HFFc6 (cell line): ENCODE data around the gene ABTB2. TPM values are rescaled to one million over a fixed set of nuclear protein-coding genes. Genes with fewer than 3 reads are reported as not detected.

Experiments
- DNase-seq: peaks from one replicate; pipeline ENCODE4 v3.0.0-alpha.2; 2018
- H3K27ac Mint-ChIP-seq: 2 replicates; pipeline ENCODE4 v1.8.0; 2020; ENCODE audit warnings: mild to moderate bottlenecking, mixed read lengths
- H3K27me3 Mint-ChIP-seq: 2 replicates; pipeline ENCODE4 v1.8.0; 2021; ENCODE audit warnings: mild to moderate bottlenecking, moderate library complexity, mixed read lengths; ENCODE audit not compliant: insufficient read depth
- H3K36me3 Mint-ChIP-seq: 2 replicates; pipeline ENCODE4 v1.8.0; 2021; ENCODE audit warnings: low read depth, mixed read lengths
- H3K4me1 Mint-ChIP-seq: 2 replicates; pipeline ENCODE4 v1.8.0; 2020; ENCODE audit warnings: low read depth, mixed read lengths
- H3K4me3 Mint-ChIP-seq: 2 replicates; pipeline ENCODE4 v1.8.0; 2020; ENCODE audit warnings: mild to moderate bottlenecking, moderate library complexity, mixed read lengths
- H3K9me3 Mint-ChIP-seq: 2 replicates; pipeline ENCODE4 v1.8.0; 2020; ENCODE audit warnings: mild to moderate bottlenecking, mixed read lengths
- CTCF ChIP-seq: fragments of 200-600 bp; sonication (generic); IDR thresholded peaks from 2 replicates; pipeline ENCODE4 v1.5.0; 2021; ENCODE audit warnings: antibody characterized with exemption, mild to moderate bottlenecking
- total RNA-seq, 6 experiments: library from RNA; stranded (reverse); fragmentation: NEBNext Ultra II Directional; extraction: Animal tissue kit (Norgen Biotek cat#: 25700); gene quantifications; 2 replicates in 1 of 6; 3 replicates in 5 of 6; pipeline ENCODE4 v1.2.3, GENCODE V29; 2021

The ABTB2 gene
- total RNA-seq, 6 experiments from 2014 or later: 2.5 to 3.6 (median 2.8) TPM

- Mint-ChIP-seq H3K27ac (no peak overlapping the region), H3K36me3 (peaks cover 9% of the 10 kb centered on the region; the same call in 1 of the 2 replicates), H3K4me3 (no peak overlapping the region), H3K27me3 (peaks cover 13% of the 10 kb centered on the region), H3K4me1 (peaks cover 9% of the 10 kb centered on the region; the same call in 1 of the 2 replicates), H3K9me3 (no peaks in the 10 kb centered on the region)
- no peak for DNase-seq
- TF ChIP-seq CTCF: no peak
Observed at GRCh38 chr11:34169686-34170085, 188.1 kb downstream of the ABTB2 start.

- H3K36me3 Mint-ChIP-seq: peaks cover 9% of the 10 kb centered on the region; the same call in 1 of the 2 replicates
- H3K9me3 Mint-ChIP-seq: no peaks in the 10 kb centered on the region
- no peak for TF ChIP-seq CTCF
- no peak overlapping the region for H3K27ac Mint-ChIP-seq
- no peak for DNase-seq
- no peak overlapping the region for H3K4me3 Mint-ChIP-seq
- H3K4me1 Mint-ChIP-seq: peaks cover 9% of the 10 kb centered on the region; the same call in 1 of the 2 replicates
- peaks cover 10% of the 10 kb centered on the region for H3K27me3 Mint-ChIP-seq
Observed at GRCh38 chr11:34168642-34169420, 189.0 kb downstream of the ABTB2 start.

- Mint-ChIP-seq H3K27me3 (peaks cover 8% of the 10 kb centered on the region), H3K27ac (no peak overlapping the region), H3K4me1 (peaks cover 9% of the 10 kb centered on the region; the same call in 1 of the 2 replicates), H3K4me3 (no peak overlapping the region), H3K36me3 (peaks cover 9% of the 10 kb centered on the region; the same call in 1 of the 2 replicates), H3K9me3 (no peaks in the 10 kb centered on the region)
- no peak for DNase-seq
- TF ChIP-seq CTCF: no peak
Observed at GRCh38 chr11:34167961-34168360, 189.8 kb downstream of the ABTB2 start.

GRCh38 chr11:34166806-34167740 is 190.7 kb downstream of the ABTB2 start:
- TF ChIP-seq CTCF: no peak
- Mint-ChIP-seq H3K4me3 (no peak overlapping the region), H3K36me3 (peaks cover 9% of the 10 kb centered on the region; the same call in 1 of the 2 replicates), H3K9me3 (no peaks in the 10 kb centered on the region), H3K4me1 (peaks cover 9% of the 10 kb centered on the region; the same call in 1 of the 2 replicates), H3K27ac (no peak overlapping the region), H3K27me3 (peaks cover 8% of the 10 kb centered on the region)
- DNase-seq: no peak

GRCh38 chr11:34165786-34166555 is 191.8 kb downstream of the ABTB2 start:
- Mint-ChIP-seq H3K4me3 (no peak overlapping the region), H3K36me3 (peaks cover 9% of the 10 kb centered on the region; the same call in 1 of the 2 replicates), H3K9me3 (no peaks in the 10 kb centered on the region), H3K4me1 (peaks cover 9% of the 10 kb centered on the region; the same call in 1 of the 2 replicates), H3K27me3 (peaks cover 8% of the 10 kb centered on the region), H3K27ac (no peak overlapping the region)
- TF ChIP-seq CTCF: 0 out of 2 replicates have a peak, but pooled peaks have one; percentile 15
- no peak for DNase-seq
